ENCODE results near the gene CLUH.
A peak's percentile ranks its signal among the peaks of the same experiment; 100 is the strongest.

DNA sequence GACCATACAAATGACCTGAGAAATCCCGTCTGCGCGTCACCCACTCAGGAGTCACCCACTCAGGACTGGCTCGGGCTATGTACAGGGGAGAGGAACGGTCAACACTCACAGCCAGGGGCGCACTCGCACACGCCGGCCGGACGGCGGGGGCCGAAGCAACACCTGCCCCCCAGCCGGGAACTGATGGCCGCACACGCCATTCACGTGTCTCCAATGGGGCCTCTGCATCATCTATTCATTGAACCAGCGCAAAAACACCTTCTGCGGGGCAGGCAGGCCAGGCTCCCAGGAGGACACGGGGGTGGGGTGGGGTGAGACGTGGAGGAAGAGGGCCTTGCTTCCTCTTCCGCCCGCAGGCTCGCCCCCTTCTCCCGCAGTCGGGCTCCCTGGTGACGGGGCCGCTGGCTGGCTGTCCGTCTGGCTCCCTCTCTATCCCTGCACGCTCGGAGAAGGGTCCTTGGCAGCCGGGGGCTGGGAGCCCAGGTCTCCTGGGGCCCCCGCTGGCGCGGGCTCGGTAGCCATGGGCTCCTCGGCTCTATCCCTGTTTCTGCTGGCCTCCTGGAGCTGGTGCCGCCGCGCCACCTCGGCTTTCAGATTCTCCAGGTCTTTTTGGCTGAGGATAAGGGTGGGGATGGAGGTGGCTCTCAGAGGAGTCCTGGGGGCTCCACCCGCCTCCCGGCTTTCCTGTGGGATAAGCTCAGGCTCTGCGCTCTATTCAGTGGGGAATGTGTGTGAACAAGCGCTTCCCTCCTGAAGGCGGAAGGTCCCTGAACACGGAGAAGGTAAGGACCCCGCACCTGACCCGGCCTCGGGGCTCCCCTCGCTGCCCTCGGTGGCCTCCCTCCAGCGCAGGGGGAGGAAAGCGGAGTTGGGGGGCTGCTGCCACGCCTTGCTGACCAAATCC, 21.1 kb downstream of the CLUH start:
- TF ChIP-seq, protein P1, sequence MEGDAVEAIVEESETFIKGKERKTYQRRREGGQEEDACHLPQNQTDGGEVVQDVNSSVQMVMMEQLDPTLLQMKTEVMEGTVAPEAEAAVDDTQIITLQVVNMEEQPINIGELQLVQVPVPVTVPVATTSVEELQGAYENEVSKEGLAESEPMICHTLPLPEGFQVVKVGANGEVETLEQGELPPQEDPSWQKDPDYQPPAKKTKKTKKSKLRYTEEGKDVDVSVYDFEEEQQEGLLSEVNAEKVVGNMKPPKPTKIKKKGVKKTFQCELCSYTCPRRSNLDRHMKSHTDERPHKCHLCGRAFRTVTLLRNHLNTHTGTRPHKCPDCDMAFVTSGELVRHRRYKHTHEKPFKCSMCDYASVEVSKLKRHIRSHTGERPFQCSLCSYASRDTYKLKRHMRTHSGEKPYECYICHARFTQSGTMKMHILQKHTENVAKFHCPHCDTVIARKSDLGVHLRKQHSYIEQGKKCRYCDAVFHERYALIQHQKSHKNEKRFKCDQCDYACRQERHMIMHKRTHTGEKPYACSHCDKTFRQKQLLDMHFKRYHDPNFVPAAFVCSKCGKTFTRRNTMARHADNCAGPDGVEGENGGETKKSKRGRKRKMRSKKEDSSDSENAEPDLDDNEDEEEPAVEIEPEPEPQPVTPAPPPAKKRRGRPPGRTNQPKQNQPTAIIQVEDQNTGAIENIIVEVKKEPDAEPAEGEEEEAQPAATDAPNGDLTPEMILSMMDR (IDR thresholded peaks at IDR 0.05 in 8 of 11, conservative IDR thresholded peaks at IDR 0.05 in 3 of 11), result no peak
- TF ChIP-seq POLR2A (IDR thresholded peaks at IDR 0.05) (no peak), POLR2AphosphoS5 (IDR thresholded peaks at IDR 0.05) (peak; percentile 21 to 58 (median 29))
